Measurements from ENCODE around the gene ABCC8.
A peak's percentile ranks its signal among the peaks of the same experiment; 100 is the strongest.

ABCC8 gene

GRCh38 chr11:17383461-17383860 lies 93.2 kb downstream of the ABCC8 start:
- no peak for DNase-seq

- DNase-seq, result no peak
Measured at GRCh38 chr11:17382046-17382728, 94.5 kb downstream of the ABCC8 start.

- DNase-seq, result no peak
Measured at GRCh38 chr11:17381156-17381555, 95.5 kb downstream of the ABCC8 start.

GRCh38 chr11:17379383-17380180 lies 97.1 kb downstream of the ABCC8 start:
- no peak for DNase-seq

- DNase-seq, result no peak
Measured at GRCh38 chr11:17378655-17379054, 98.0 kb downstream of the ABCC8 start.

GRCh38 chr11:17376493-17376892 lies 100.2 kb downstream of the ABCC8 start:
- no peak for DNase-seq

GRCh38 chr11:17375547-17375946 lies 101.1 kb downstream of the ABCC8 start:
- DNase-seq, result no peak

- DNase-seq, result no peak
Measured at GRCh38 chr11:17371614-17372013, 105.0 kb downstream of the ABCC8 start.

- DNase-seq, result no peak
Measured at GRCh38 chr11:17369684-17370243, 106.9 kb downstream of the ABCC8 start.

- no peak for DNase-seq
Measured at GRCh38 chr11:17369094-17369493, 107.6 kb downstream of the ABCC8 start.

- DNase-seq, result no peak
Measured at GRCh38 chr11:17368551-17368950, 108.1 kb downstream of the ABCC8 start.

- DNase-seq, result no peak
Measured at GRCh38 chr11:17366495-17366894, 110.2 kb downstream of the ABCC8 start.

GRCh38 chr11:17354601-17354991 lies 122.0 kb downstream of the ABCC8 start:
- peak; percentile 39 for DNase-seq

GRCh38 chr11:17353821-17354600 lies 122.6 kb downstream of the ABCC8 start:
- DNase-seq, result peak; percentile 81

GRCh38 chr11:17352950-17353820 lies 123.5 kb downstream of the ABCC8 start:
- peak; percentile 81 for DNase-seq

- peak; percentile 28 for DNase-seq
Measured at GRCh38 chr11:17351510-17352176, 125.0 kb downstream of the ABCC8 start, which contains the start of gene NCR3LG1. NCR3LG1 (plus strand) TSS chr11:17351800; CDS start chr11:17351970, 170 bp downstream.

GRCh38 chr11:17351172-17351509 lies 125.5 kb downstream of the ABCC8 start:
- no peak for DNase-seq

- DNase-seq, result no peak
Measured at GRCh38 chr11:17350455-17351171, 126.0 kb downstream of the ABCC8 start.

GRCh38 chr11:17347676-17348075 lies 129.0 kb downstream of the ABCC8 start:
- DNase-seq, result no peak

GRCh38 chr11:17343907-17344306 lies 132.7 kb downstream of the ABCC8 start:
- DNase-seq, result peak; percentile 21

GRCh38 chr11:17343257-17343656 lies 133.4 kb downstream of the ABCC8 start:
- DNase-seq, result no peak

All from kidney glomerular epithelial cell (primary cell).